SK-N-MC (cell line): ENCODE measurements around the gene ANKRD18A.
"Not testable (repeated sequence)": the region's sequence is repeated elsewhere in the genome, so short reads cannot be mapped to it uniquely, and the experiment has no call there.

ENCODE experiments used
- EZH2 ChIP-seq: fragments of 200-600 bp; sonication (generic); IDR thresholded peaks from one replicate; pipeline ENCODE4 v1.6.1; 2017; ENCODE audit warnings: antibody characterized with exemption
- FOXP2 ChIP-seq: optimal IDR thresholded peaks from 2 replicates; pipeline ENCODE3; 2011; ENCODE audit warnings: mild to moderate bottlenecking, moderate library complexity; ENCODE audit not compliant: insufficient read depth; ENCODE audit errors: extremely low read length, control extremely low read depth
- POLR2AphosphoS5 ChIP-seq: IDR thresholded peaks from 2 replicates; pipeline ENCODE4 v1.6.1; 2012; ENCODE audit warnings: mild to moderate bottlenecking, low read depth, low read length, borderline replicate concordance

- not testable (repeated sequence) for TF ChIP-seq EZH2, POLR2AphosphoS5, FOXP2
These were observed 44.2 kb downstream of the ANKRD18A start for GRCh38 chr9:38576181-38576580.
